Measurements from ENCODE around the gene SYT3.

The SYT3 gene

GRCh38 chr19:50688766-50689165, 49.1 kb upstream of the SYT3 start (continued):
- TF ChIP-seq ZBTB11 (tag by site-specific recombination; conservative IDR thresholded peaks at IDR 0.05; ENCODE audit: low read depth), result no peak
- no peak for TF ChIP-seq ZNF580 (tag by site-specific recombination; IDR thresholded peaks at IDR 0.05)
- no peak for TF ChIP-seq PRDM2 (tag by site-specific recombination; IDR thresholded peaks at IDR 0.05; ENCODE audit: borderline replicate concordance)
- TF ChIP-seq ZFP3 (tag by site-specific recombination; IDR thresholded peaks at IDR 0.05; ENCODE audit: low read depth), result no peak
- TF ChIP-seq ZNF350 (tag by site-specific recombination; IDR thresholded peaks at IDR 0.05), result no peak
- TF ChIP-seq ZNF548 (tag by site-specific recombination; IDR thresholded peaks at IDR 0.05), result no peak
- no peak for TF ChIP-seq ZNF785 (tag by site-specific recombination; IDR thresholded peaks at IDR 0.05)
- TF ChIP-seq ZNF302 (tag by site-specific recombination; IDR thresholded peaks at IDR 0.05; ENCODE audit: low read depth), result no peak
- TF ChIP-seq CTCF (tag by site-specific recombination; IDR thresholded peaks at IDR 0.05), result no peak
- TF ChIP-seq ZNF645 (tag by site-specific recombination; IDR thresholded peaks at IDR 0.05), result no peak

- Histone ChIP-seq H3K4me1 (ENCODE audit: control insufficient read depth, insufficient read depth, low read length) (no peaks in the 10 kb centered on the region), H3K9me3 (ENCODE audit: control insufficient read depth, insufficient read depth, low read depth, low read length) (no peaks in the 10 kb centered on the region), H3K36me3 (ENCODE audit: control insufficient read depth in 2 of 2, insufficient read depth in 1 of 2, low read length in 2 of 2) (no peaks in the 10 kb centered on the region), H3K4me3 (ENCODE audit: low read depth, low read length) (no peak overlapping the region), H3K27ac (ENCODE audit: extremely low read depth, low read depth, low read length) (no peak overlapping the region)
- ChIA-PET CTCF (interaction anchor here (0.6 to 1.1 kb wide), 2 partner anchors 17 to 40 kb away, joined by 4 read pairs; no protein-coding TSS in a partner anchor), POLR2A (no interaction called here)
- TF ChIP-seq ZNF202 (tag by site-specific recombination; IDR thresholded peaks at IDR 0.05; ENCODE audit: borderline replicate concordance) (no peak), ZBTB26 (tag by site-specific recombination; optimal IDR thresholded peaks at IDR 0.05) (no peak), ZNF654 (tag by site-specific recombination; IDR thresholded peaks at IDR 0.05; ENCODE audit: low read depth) (no peak), ZNF214 (tag by site-specific recombination; IDR thresholded peaks at IDR 0.05; ENCODE audit: borderline replicate concordance) (no peak), ZNF10 (tag by site-specific recombination; IDR thresholded peaks at IDR 0.05) (no peak), ZNF629 (tag by site-specific recombination; IDR thresholded peaks at IDR 0.05) (no peak), PRDM1 (tag by site-specific recombination; IDR thresholded peaks at IDR 0.05) (no peak), ZNF155 (tag by site-specific recombination; IDR thresholded peaks at IDR 0.05) (no peak), PRDM6 (tag by site-specific recombination; IDR thresholded peaks at IDR 0.05) (no peak), MEIS1 (CRISPR knock-in tag; IDR thresholded peaks at IDR 0.05; ENCODE audit: borderline replicate concordance) (no peak)
Measured at GRCh38 chr19:50686310-50687032, 46.8 kb upstream of the SYT3 start.

All from HEK293 (cell line).